Epithelial cell of prostate (primary cell): Measurements from ENCODE around the gene TENM4.
A peak's percentile ranks its signal among the peaks of the same experiment; 100 is the strongest.

Experiments used
- DNase-seq: peaks from one replicate; pipeline ENCODE4 v3.0.0-alpha.2; 2011; ENCODE audit warnings: low read depth, low spot score
- H3K27ac ChIP-seq: fragments of 450-650 bp; 2 replicates; pipeline ENCODE4 v1.5.1; 2017; ENCODE audit warnings: mild to moderate bottlenecking

Gene TENM4

GRCh38 chr11:78935398-78936068, 505.3 kb downstream of the TENM4 start:
- H3K27ac ChIP-seq, result no peak overlapping the region
- DNase-seq, result no peak

GRCh38 chr11:78933350-78933749, 507.5 kb downstream of the TENM4 start:
- H3K27ac ChIP-seq, result no peak overlapping the region
- no peak for DNase-seq

GRCh38 chr11:78932757-78933156, 508.1 kb downstream of the TENM4 start:
- DNase-seq, result no peak
- no peak overlapping the region for H3K27ac ChIP-seq

DNA sequence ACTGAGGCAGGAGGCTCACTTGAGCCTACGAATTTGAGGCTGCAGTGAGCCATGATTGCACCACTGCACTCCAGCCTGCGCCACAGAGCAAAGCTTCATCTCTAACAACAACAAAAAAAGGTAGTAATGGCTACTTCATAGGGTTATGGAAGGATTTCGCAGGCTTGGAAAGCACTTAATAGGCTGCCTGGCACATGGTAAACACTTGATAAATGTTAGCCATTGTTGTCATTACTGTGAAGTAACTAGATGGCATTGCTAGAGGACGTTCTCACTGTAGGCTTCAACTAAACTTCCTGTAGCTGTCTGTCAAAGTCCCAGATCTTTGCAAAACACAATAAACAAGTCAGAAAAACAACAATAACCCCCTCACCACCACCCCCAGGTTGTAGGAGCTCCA, 508.9 kb downstream of the TENM4 start:
- no peak overlapping the region for H3K27ac ChIP-seq

GRCh38 chr11:78930810-78931523, 509.9 kb downstream of the TENM4 start:
- DNase-seq, result no peak
- H3K27ac ChIP-seq, result no peak overlapping the region

More for the DNA sequence above, 508.9 kb downstream of the TENM4 start:
- no peak for DNase-seq

DNA sequence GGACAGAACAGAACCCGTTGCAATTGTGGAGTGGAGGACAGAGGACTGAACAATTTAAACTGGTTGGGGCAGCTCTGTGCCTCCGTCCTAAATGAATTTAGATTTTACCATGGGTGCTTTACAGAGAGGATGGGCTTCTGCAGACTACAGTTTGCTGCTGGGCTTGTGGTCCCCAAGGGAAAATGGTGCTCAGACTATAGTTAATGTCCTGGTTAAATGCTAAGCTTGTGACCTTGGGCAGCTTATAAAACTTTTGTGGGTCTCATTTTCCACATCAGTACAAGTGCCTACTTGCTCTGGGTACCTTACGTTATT, 511.0 kb downstream of the TENM4 start:
- no peak overlapping the region for H3K27ac ChIP-seq

DNA sequence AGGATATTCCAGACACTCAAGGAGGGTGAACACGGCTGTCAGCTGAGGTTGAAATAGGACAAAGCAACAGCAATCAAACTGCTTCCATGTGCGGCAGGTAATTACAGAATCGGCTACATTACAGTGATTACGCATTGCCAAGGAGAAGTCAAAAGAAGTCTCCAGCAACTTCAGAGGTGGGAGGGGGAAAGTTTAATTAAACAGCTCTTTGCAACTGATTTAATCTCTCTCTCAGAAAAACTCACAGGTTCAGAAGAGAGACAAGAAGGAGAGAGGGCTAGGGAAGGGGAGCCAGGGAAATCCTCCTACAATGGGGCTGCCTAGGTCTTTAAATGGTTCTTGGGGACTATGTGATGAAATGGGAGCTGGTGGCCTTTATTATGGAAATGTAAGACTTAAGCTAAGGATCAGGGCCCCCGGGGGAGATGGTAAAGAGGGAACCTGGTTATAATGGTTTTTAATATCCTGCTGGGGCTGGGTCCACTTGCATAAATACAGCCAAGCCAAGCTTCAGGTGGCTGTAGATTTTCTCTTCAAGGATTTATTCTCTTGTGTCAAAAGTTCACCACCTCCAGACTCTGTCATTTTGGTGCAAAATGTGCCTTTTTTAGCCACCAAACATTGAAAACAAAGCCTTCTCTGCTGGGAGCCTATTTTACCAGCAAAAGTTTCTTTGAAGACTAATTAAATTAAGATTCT, 511.5 kb downstream of the TENM4 start:
- no peak for DNase-seq
- H3K27ac ChIP-seq, result no peak overlapping the region

More for the DNA sequence above, 511.0 kb downstream of the TENM4 start:
- no peak for DNase-seq

- DNase-seq, result no peak
- no peak overlapping the region for H3K27ac ChIP-seq
These were observed 513.3 kb downstream of the TENM4 start for GRCh38 chr11:78927511-78927910.

DNA sequence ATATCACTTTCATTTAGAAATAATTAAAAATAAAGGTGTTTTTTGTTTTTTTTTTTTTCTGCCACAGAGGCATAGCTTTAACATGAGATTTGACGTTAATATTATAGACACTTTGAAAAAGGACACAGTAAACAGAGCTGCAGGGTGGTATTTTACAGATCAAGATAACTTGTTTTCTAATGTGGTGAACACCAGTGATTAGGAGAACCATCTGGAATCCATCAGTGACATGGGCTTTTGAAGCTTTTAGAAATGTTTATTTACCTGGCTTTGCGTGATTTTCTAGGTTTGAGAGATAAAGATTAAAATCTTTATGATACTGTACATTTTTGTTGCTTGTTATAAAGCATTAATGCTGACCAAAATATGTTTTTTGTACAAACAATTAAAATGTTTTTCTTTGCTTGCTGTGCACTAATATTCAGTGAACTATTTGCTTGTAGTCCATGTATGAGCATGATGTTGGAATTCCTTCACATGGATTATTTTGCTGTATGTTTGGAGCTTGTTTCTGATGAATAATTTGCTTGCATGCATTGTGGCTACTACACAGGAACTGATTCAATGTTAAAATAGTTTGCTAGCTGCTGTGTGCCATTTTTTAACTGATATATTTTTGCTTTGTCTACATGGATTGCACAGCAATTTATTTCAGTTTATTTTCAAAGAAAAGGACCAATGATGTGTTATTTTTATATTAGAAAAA, 514.0 kb downstream of the TENM4 start:
- DNase-seq, result no peak
- no peak overlapping the region for H3K27ac ChIP-seq

- no peak overlapping the region for H3K27ac ChIP-seq
- no peak for DNase-seq
These were observed 515.4 kb downstream of the TENM4 start for GRCh38 chr11:78925387-78925786.

GRCh38 chr11:78922859-78923625, 517.8 kb downstream of the TENM4 start:
- H3K27ac ChIP-seq, result no peak overlapping the region
- no peak for DNase-seq

DNA sequence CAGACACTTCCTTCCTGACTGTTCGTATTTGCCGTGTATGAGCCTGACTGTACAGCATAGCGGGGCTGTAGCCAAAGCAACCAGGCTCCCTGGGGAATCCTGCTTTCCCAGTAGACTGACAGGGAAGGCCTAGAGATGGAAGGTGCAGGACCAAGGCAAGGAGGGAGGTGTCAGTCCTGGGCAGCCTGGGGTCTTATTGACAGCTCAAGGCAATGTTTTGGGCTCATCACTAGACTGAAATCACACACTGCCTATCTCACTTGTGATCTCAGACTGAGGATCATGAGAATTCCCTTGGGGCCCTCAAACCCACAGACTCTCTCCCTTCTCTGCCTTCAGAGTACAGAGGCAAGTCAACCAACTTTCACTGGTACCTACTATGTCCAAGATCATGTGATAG, 519.3 kb downstream of the TENM4 start:
- H3K27ac ChIP-seq, result no peak overlapping the region
- DNase-seq, result no peak

DNA sequence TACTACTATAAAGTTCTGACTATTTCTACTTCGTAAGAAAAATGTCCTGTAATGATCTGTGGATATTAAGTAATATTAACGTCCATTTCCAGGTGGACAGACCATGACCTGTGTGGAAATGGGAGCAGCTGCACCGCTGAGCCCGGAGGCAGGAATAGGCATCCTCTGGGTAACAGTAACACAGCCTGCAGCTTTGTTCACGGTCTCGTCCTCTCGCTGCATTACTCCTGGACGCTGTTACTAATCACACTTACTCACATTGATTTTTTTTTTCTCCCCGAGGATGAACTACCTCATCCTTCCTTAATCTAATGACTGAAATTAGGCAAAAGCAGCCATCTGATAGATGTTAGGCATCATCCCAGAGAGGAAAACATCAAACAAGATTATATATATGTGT, 520.5 kb downstream of the TENM4 start:
- no peak overlapping the region for H3K27ac ChIP-seq

DNA sequence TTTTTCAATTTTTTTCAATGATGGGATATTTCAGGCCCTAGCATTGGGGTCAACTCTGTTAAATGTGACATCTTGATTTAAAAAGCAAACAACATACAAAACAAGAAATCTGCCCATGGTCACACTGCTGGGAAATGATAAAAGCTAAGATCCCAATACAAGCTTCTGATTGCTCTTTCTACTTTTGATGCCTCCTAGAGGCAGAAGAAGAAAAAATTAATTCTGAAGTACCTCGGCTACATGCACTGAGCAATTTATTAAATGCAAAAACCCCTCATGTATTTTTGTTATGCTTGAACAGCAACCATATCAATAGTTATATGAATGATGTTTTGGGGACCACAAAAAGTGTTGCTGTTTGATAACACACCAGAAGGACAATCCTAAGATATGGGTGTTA, 524.1 kb downstream of the TENM4 start:
- DNase-seq, result no peak
- no peak overlapping the region for H3K27ac ChIP-seq

More for the DNA sequence above, 520.5 kb downstream of the TENM4 start:
- no peak for DNase-seq

DNA sequence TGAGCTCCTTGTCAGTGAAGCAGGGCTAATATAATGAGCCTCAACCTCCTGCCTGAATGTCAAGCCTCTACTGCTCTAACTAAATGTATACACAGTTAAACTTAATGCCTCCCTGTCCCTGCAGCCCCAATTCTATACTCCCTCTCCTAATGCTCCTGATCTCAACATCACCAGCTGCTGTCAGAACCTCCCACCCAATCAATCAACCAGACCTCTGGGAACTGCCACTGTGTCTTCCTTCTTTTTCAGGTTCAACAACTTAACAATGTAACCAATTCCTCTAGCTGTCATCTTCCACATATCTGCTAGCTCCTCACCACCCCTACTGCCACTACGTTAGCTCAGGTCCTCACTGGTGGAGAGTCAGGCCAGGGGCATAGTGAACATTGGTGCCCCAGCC, 526.3 kb downstream of the TENM4 start:
- H3K27ac ChIP-seq, result no peak overlapping the region
- DNase-seq, result no peak

DNA sequence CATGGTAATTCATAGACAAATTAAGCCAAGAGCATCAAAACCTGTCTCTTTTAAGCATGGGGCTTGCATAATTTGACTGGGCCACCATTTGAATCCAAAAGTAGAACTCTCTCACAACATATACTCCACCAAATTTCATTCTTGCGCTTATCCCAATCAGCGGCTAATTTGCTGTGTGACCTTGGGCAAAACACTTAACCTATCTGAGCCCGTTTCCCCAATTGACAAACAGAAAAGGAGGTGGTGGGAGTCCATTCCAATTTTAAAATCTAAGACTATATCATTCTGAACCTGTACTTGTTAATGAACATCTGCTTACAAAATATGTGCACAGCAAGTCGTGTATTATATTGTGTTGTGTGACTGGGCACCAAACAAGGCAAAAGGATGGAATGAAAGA, 528.1 kb downstream of the TENM4 start:
- no peak overlapping the region for H3K27ac ChIP-seq
- DNase-seq, result no peak

DNA sequence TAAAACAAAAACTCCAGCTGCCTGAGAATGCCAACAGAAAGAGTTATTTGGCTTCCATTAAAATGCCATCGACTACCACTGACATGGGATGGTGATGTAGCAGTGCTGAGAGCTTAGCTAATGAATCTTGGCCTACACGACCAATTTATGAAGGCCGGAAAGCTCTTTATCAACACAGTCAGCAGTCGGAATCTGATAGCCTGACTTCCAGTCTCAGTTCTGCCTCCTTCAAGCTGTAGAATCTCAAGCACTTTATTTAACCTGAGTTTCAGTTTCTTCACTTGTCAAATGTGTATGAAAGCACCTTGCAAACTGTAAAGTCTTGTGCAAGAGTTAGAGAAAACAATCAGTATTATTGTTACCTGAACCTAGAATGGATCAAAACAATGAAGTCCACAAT, 530.5 kb downstream of the TENM4 start:
- H3K27ac ChIP-seq, result no peak overlapping the region
- no peak for DNase-seq

GRCh38 chr11:78909386-78909785, 531.4 kb downstream of the TENM4 start:
- DNase-seq, result no peak
- H3K27ac ChIP-seq, result no peak overlapping the region

DNA sequence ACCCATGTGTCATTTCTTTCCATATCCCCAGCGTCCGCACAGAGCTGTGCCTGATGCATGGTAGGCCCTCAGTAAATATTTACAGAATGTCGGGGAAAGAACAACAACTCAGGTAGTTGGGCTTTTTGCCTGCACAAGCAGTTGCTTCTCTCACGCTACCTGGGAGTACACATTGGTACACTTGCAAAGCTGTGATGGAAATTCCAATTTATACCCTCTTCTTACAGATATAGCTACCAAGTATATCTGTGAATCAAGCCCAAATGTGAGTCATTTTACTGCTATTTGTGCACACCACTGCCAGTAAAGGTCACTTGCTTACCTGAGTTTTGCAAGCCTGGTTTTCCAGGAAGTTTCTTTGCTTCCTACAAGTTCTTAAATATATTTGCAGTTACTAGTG, 533.2 kb downstream of the TENM4 start:
- DNase-seq, result peak; percentile 5

GRCh38 chr11:78906566-78906965, 534.3 kb downstream of the TENM4 start:
- no peak for DNase-seq
- no peak overlapping the region for H3K27ac ChIP-seq

More for the DNA sequence above, 533.2 kb downstream of the TENM4 start:
- no peak overlapping the region for H3K27ac ChIP-seq
